Measurements from ENCODE around the gene WNK1. TPM values are rescaled to one million over a fixed set of nuclear protein-coding genes. Genes with fewer than 3 reads are reported as not detected.

WNK1 gene
- total RNA-seq, 2 experiments from 2014 or later = 142 to 143 TPM

GRCh38 chr12:879641-880040 lies 127.3 kb downstream of the WNK1 start:
- no peak for TF ChIP-seq CTCF (IDR thresholded peaks at IDR 0.05)
- H3K9me3 Mint-ChIP-seq = no peaks in the 10 kb centered on the region
- no peaks in the 10 kb centered on the region for H3K27me3 Mint-ChIP-seq
- CTCF ChIA-PET = no interaction called here
- ATAC-seq (no peak), DNase-seq (no peak)
- peak overlapping the region; percentile 29 for H3K27ac Mint-ChIP-seq
- POLR2A ChIA-PET = no interaction called here
- intact Hi-C loops (cut with micrococcal nuclease) = no loop called here
- H3K4me1 Mint-ChIP-seq (ENCODE audit: low read depth) = no peaks in the 10 kb centered on the region
- H3K4me3 Mint-ChIP-seq = no peak overlapping the region
- H3K36me3 Mint-ChIP-seq (ENCODE audit: low read depth) = peaks cover 45% of the 10 kb centered on the region

GRCh38 chr12:880656-881055 lies 128.3 kb downstream of the WNK1 start:
- peaks cover 52% of the 10 kb centered on the region for H3K36me3 Mint-ChIP-seq (ENCODE audit: low read depth)
- ATAC-seq (no peak), DNase-seq (no peak)
- ChIA-PET POLR2A (no interaction called here), CTCF (no interaction called here)
- no peak overlapping the region for H3K4me3 Mint-ChIP-seq
- no peaks in the 10 kb centered on the region for H3K27me3 Mint-ChIP-seq
- TF ChIP-seq CTCF (IDR thresholded peaks at IDR 0.05) = no peak
- intact Hi-C loops (cut with micrococcal nuclease) = no loop called here
- H3K9me3 Mint-ChIP-seq = no peaks in the 10 kb centered on the region
- H3K27ac Mint-ChIP-seq = no peak overlapping the region
- no peaks in the 10 kb centered on the region for H3K4me1 Mint-ChIP-seq (ENCODE audit: low read depth)

- no peak overlapping the region for H3K27ac Mint-ChIP-seq
- ATAC-seq (no peak), DNase-seq (no peak)
- no peak for TF ChIP-seq CTCF (IDR thresholded peaks at IDR 0.05)
- POLR2A ChIA-PET = no interaction called here
- H3K9me3 Mint-ChIP-seq = no peaks in the 10 kb centered on the region
- peaks cover 54% of the 10 kb centered on the region for H3K36me3 Mint-ChIP-seq (ENCODE audit: low read depth)
- H3K4me1 Mint-ChIP-seq (ENCODE audit: low read depth) = no peaks in the 10 kb centered on the region
- CTCF ChIA-PET = interaction anchor here (1.1 kb wide), 1 partner anchor 315 kb away, joined by 5 read pairs; no protein-coding TSS in a partner anchor
- intact Hi-C loops (cut with micrococcal nuclease) = no loop called here
- H3K4me3 Mint-ChIP-seq = no peak overlapping the region
- no peaks in the 10 kb centered on the region for H3K27me3 Mint-ChIP-seq
Observed at GRCh38 chr12:884746-885414, 132.5 kb downstream of the WNK1 start.

GRCh38 chr12:885701-886100 lies 133.3 kb downstream of the WNK1 start:
- no peak overlapping the region for H3K27ac Mint-ChIP-seq
- no peak for TF ChIP-seq CTCF (IDR thresholded peaks at IDR 0.05)
- no peaks in the 10 kb centered on the region for H3K27me3 Mint-ChIP-seq
- intact Hi-C loops (cut with micrococcal nuclease) = no loop called here
- CTCF ChIA-PET = interaction anchor here (1.1 kb wide), 1 partner anchor 316 kb away, joined by 5 read pairs; no protein-coding TSS in a partner anchor
- ATAC-seq (no peak), DNase-seq (no peak)
- peaks cover 48% of the 10 kb centered on the region for H3K36me3 Mint-ChIP-seq (ENCODE audit: low read depth)
- POLR2A ChIA-PET = interaction anchor here (0.6 kb wide), 1 partner anchor 374 kb away, joined by 3 read pairs; no protein-coding TSS in a partner anchor
- H3K4me3 Mint-ChIP-seq = no peak overlapping the region
- H3K9me3 Mint-ChIP-seq = no peaks in the 10 kb centered on the region
- H3K4me1 Mint-ChIP-seq (ENCODE audit: low read depth) = no peaks in the 10 kb centered on the region

GRCh38 chr12:886206-886605 lies 133.8 kb downstream of the WNK1 start:
- intact Hi-C loops (cut with micrococcal nuclease) = no loop called here
- DNase-seq (no peak), ATAC-seq (no peak)
- ChIA-PET POLR2A (interaction anchor here (0.6 to 1.8 kb wide), 2 partner anchors 13 to 374 kb away, joined by 3 read pairs; no protein-coding TSS in a partner anchor), CTCF (interaction anchor here (1.1 kb wide), 1 partner anchor 316 kb away, joined by 5 read pairs; no protein-coding TSS in a partner anchor)
- Mint-ChIP-seq H3K27me3 (no peaks in the 10 kb centered on the region), H3K27ac (no peak overlapping the region), H3K9me3 (no peaks in the 10 kb centered on the region), H3K4me1 (ENCODE audit: low read depth) (no peaks in the 10 kb centered on the region), H3K36me3 (ENCODE audit: low read depth) (peaks cover 48% of the 10 kb centered on the region), H3K4me3 (no peak overlapping the region)
- no peak for TF ChIP-seq CTCF (IDR thresholded peaks at IDR 0.05)
